Measurements from ENCODE around the gene GTPBP8. TPM values are rescaled to one million over a fixed set of nuclear protein-coding genes. Genes with fewer than 3 reads are reported as not detected.
A peak's percentile ranks its signal among the peaks of the same experiment; 100 is the strongest.

Gene GTPBP8
- total and polyA plus RNA-seq, 4 experiments from 2014 or later: 17.2 to 40.0 (median 31.7) TPM

- Mint-ChIP-seq H3K4me1 (peaks cover 51 to 88% (median 65%) of the 10 kb centered on the region in 4 donors), H3K27ac (peak within 1 kb of the TSS; percentile 88 to 98 (median 93)), H3K36me3 (peaks cover 0 to 8% of the 10 kb centered on the region in 2 donors), H3K9me3 (peaks cover 0 to 4% (median 0%) of the 10 kb centered on the region in 8 donors), H3K4me3 (peak within 1 kb of the TSS; percentile 88 to 98 (median 94)), H3K27me3 (no peaks in the 10 kb centered on the region)
- ChIA-PET CTCF (ENCODE audit: partially characterized antibody) (interaction anchor here (0.8 to 6.7 kb wide), 12 partner anchors 9 to 337 kb away, joined by 3 to 114 read pairs (median 4); partner anchors contain the start of genes CD200R1L and GTPBP8), POLR2A (ENCODE audit: partially characterized antibody) (interaction anchor here (0.8 to 4.5 kb wide), 16 partner anchors 9 to 240 kb away, joined by 3 to 25 read pairs (median 4); partner anchors contain the start of gene GTPBP8)
- peak in 3 of 5 donors; percentile 21 to 39 (median 37) for DNase-seq
- no peaks in the 10 kb centered on the region for H3K36me3 ChIP-seq (ENCODE audit: insufficient read depth, low read length)
- intact Hi-C loops (cut with micrococcal nuclease): loop anchor here (1.0 to 10.0 kb wide), 4 partner anchors 118 to 410 kb away; partner anchors contain the start of genes ATG3 and SLC35A5
- H3K9me3 ChIP-seq (ENCODE audit: control insufficient read depth in 1 of 2, low read length in 2 of 2): no peaks in the 10 kb centered on the region
- H3K27ac ChIP-seq (ENCODE audit: low read depth, low read length): peak within 1 kb of the TSS; percentile 65
- peak within 1 kb of the TSS; percentile 64 to 66 for H3K4me3 ChIP-seq (ENCODE audit: low read length in 2 of 2)
- H3K27me3 ChIP-seq (ENCODE audit: insufficient read depth, low read length): no peaks in the 10 kb centered on the region
- H3K4me1 ChIP-seq (ENCODE audit: insufficient read depth, low read length): peaks cover 61% of the 10 kb centered on the region
Measured at GRCh38 chr3:112974894-112975293, 15.9 kb upstream of the GTPBP8 start, which contains the start of gene CD200R1. Gene CD200R1 (minus strand): TSS chr3:112975103. CDS start chr3:112974857, 246 bp downstream.

- Mint-ChIP-seq H3K27me3 (no peaks in the 10 kb centered on the region), H3K4me1 (peaks cover 43 to 77% (median 55%) of the 10 kb centered on the region in 4 donors), H3K36me3 (peaks cover 0 to 8% of the 10 kb centered on the region in 2 donors), H3K9me3 (peaks cover 0 to 4% (median 0%) of the 10 kb centered on the region in 8 donors), H3K4me3 (peak overlapping the region; percentile 64 to 98 (median 89)), H3K27ac (peak overlapping the region; percentile 88 to 98 (median 93))
- H3K36me3 ChIP-seq (ENCODE audit: insufficient read depth, low read length): no peaks in the 10 kb centered on the region
- POLR2A ChIA-PET (ENCODE audit: partially characterized antibody): interaction anchor here (0.7 to 4.5 kb wide), 12 partner anchors 11 to 302 kb away, joined by 3 to 25 read pairs (median 4); partner anchors contain the start of gene GTPBP8
- CTCF ChIA-PET (ENCODE audit: partially characterized antibody): interaction anchor here (0.7 to 6.7 kb wide), 10 partner anchors 15 to 333 kb away, joined by 3 to 114 read pairs (median 4); partner anchors contain the start of gene GTPBP8
- H3K4me1 ChIP-seq (ENCODE audit: insufficient read depth, low read length): peaks cover 53% of the 10 kb centered on the region
- H3K4me3 ChIP-seq (ENCODE audit: low read length in 2 of 2): peak overlapping the region in 1 of 2 donors; percentile 64
- H3K27me3 ChIP-seq (ENCODE audit: insufficient read depth, low read length): no peaks in the 10 kb centered on the region
- no peak for DNase-seq
- no peaks in the 10 kb centered on the region for H3K9me3 ChIP-seq (ENCODE audit: control insufficient read depth in 1 of 2, low read length in 2 of 2)
- peak overlapping the region; percentile 65 for H3K27ac ChIP-seq (ENCODE audit: low read depth, low read length)
- intact Hi-C loops (cut with micrococcal nuclease): loop anchor here (5.0 to 10.0 kb wide), 2 partner anchors 394 to 411 kb away; partner anchors contain the start of genes ATG3 and SLC35A5
Measured at GRCh38 chr3:112976001-112976400, 14.8 kb upstream of the GTPBP8 start.

GRCh38 chr3:112976953-112977352 is 13.8 kb upstream of the GTPBP8 start:
- peaks cover 47% of the 10 kb centered on the region for H3K4me1 ChIP-seq (ENCODE audit: insufficient read depth, low read length)
- H3K27ac ChIP-seq (ENCODE audit: low read depth, low read length): peak overlapping the region; percentile 65
- H3K36me3 ChIP-seq (ENCODE audit: insufficient read depth, low read length): no peaks in the 10 kb centered on the region
- POLR2A ChIA-PET (ENCODE audit: partially characterized antibody): interaction anchor here (0.9 to 1.2 kb wide), 4 partner anchors 14 to 242 kb away, joined by 3 to 5 read pairs (median 4); partner anchors contain the start of gene GTPBP8
- H3K4me3 ChIP-seq (ENCODE audit: low read length in 2 of 2): no peak overlapping the region
- Mint-ChIP-seq H3K36me3 (peaks cover 0 to 7% of the 10 kb centered on the region in 2 donors), H3K9me3 (peaks cover 0 to 3% (median 0%) of the 10 kb centered on the region in 8 donors), H3K4me3 (peak overlapping the region; percentile 60 to 98 (median 74)), H3K27ac (peak overlapping the region; percentile 88 to 98 (median 93)), H3K27me3 (no peaks in the 10 kb centered on the region), H3K4me1 (peaks cover 38 to 70% (median 49%) of the 10 kb centered on the region in 4 donors)
- CTCF ChIA-PET (ENCODE audit: partially characterized antibody): interaction anchor here (1.0 to 6.7 kb wide), 5 partner anchors 22 to 334 kb away, joined by 4 to 114 read pairs (median 4); no protein-coding TSS in a partner anchor
- no peaks in the 10 kb centered on the region for H3K9me3 ChIP-seq (ENCODE audit: control insufficient read depth in 1 of 2, low read length in 2 of 2)
- no peaks in the 10 kb centered on the region for H3K27me3 ChIP-seq (ENCODE audit: insufficient read depth, low read length)
- DNase-seq: peak in 1 of 5 donors; percentile 10
- intact Hi-C loops (cut with micrococcal nuclease): loop anchor here (5.0 to 10.0 kb wide), 2 partner anchors 395 to 412 kb away; partner anchors contain the start of genes ATG3 and SLC35A5

GRCh38 chr3:112979244-112979832 is 11.4 kb upstream of the GTPBP8 start:
- Histone ChIP-seq H3K4me3 (ENCODE audit: low read length in 2 of 2) (no peak overlapping the region), H3K27me3 (ENCODE audit: insufficient read depth, low read length) (no peaks in the 10 kb centered on the region), H3K9me3 (ENCODE audit: control insufficient read depth in 1 of 2, low read length in 2 of 2) (no peaks in the 10 kb centered on the region), H3K27ac (ENCODE audit: low read depth, low read length) (no peak overlapping the region), H3K4me1 (ENCODE audit: insufficient read depth, low read length) (peaks cover 68% of the 10 kb centered on the region), H3K36me3 (ENCODE audit: insufficient read depth, low read length) (no peaks in the 10 kb centered on the region)
- no peaks in the 10 kb centered on the region for H3K27me3 Mint-ChIP-seq
- H3K36me3 Mint-ChIP-seq: peaks cover 0 to 4% of the 10 kb centered on the region in 2 donors
- peaks cover 0 to under 1% (median 0%) of the 10 kb centered on the region in 8 donors for H3K9me3 Mint-ChIP-seq
- POLR2A ChIA-PET (ENCODE audit: partially characterized antibody): interaction anchor here (1.3 to 6.6 kb wide), 5 partner anchors 12 to 336 kb away, joined by 3 to 35 read pairs (median 8); partner anchors contain the start of gene GTPBP8
- DNase-seq: peak in 4 of 5 donors; percentile 59 to 67 (median 62)
- peaks cover 48 to 73% (median 60%) of the 10 kb centered on the region in 4 donors for H3K4me1 Mint-ChIP-seq
- H3K27ac Mint-ChIP-seq: peak overlapping the region in 6 of 7 donors; percentile 0 to 81 (median 42)
- intact Hi-C loops (cut with micrococcal nuclease): loop anchor here (1.0 to 10.0 kb wide), 6 partner anchors 11 to 415 kb away; partner anchors contain the start of genes ATG3, GTPBP8 and SLC35A5
- CTCF ChIA-PET (ENCODE audit: partially characterized antibody): interaction anchor here (0.8 to 8.7 kb wide), 34 partner anchors 8 to 397 kb away, joined by 3 to 161 read pairs (median 5); partner anchors contain the start of gene GTPBP8
- H3K4me3 Mint-ChIP-seq: peak overlapping the region in 2 of 8 donors; percentile 12 to 39

- peaks cover 52 to 73% (median 64%) of the 10 kb centered on the region in 4 donors for H3K4me1 Mint-ChIP-seq
- CTCF ChIA-PET (ENCODE audit: partially characterized antibody): interaction anchor here (0.9 to 8.7 kb wide), 18 partner anchors 8 to 397 kb away, joined by 3 to 161 read pairs (median 5); no protein-coding TSS in a partner anchor
- no peaks in the 10 kb centered on the region for H3K27me3 Mint-ChIP-seq
- no peaks in the 10 kb centered on the region for H3K9me3 ChIP-seq (ENCODE audit: control insufficient read depth in 1 of 2, low read length in 2 of 2)
- peaks cover 74% of the 10 kb centered on the region for H3K4me1 ChIP-seq (ENCODE audit: insufficient read depth, low read length)
- no peak overlapping the region for H3K27ac ChIP-seq (ENCODE audit: low read depth, low read length)
- no peaks in the 10 kb centered on the region for H3K36me3 ChIP-seq (ENCODE audit: insufficient read depth, low read length)
- POLR2A ChIA-PET (ENCODE audit: partially characterized antibody): interaction anchor here (1.3 to 6.6 kb wide), 3 partner anchors 11 to 244 kb away, joined by 3 to 35 read pairs (median 10); partner anchors contain the start of gene GTPBP8
- H3K36me3 Mint-ChIP-seq: peaks cover 0 to 1% of the 10 kb centered on the region in 2 donors
- H3K27ac Mint-ChIP-seq: peak overlapping the region in 1 of 7 donors; percentile 28
- H3K4me3 ChIP-seq (ENCODE audit: low read length in 2 of 2): no peak overlapping the region
- no peak overlapping the region for H3K4me3 Mint-ChIP-seq
- no peaks in the 10 kb centered on the region for H3K9me3 Mint-ChIP-seq
- no peaks in the 10 kb centered on the region for H3K27me3 ChIP-seq (ENCODE audit: insufficient read depth, low read length)
- no peak for DNase-seq
- intact Hi-C loops (cut with micrococcal nuclease): loop anchor here (5.0 kb wide), 1 partner anchor 37 kb away; a partner anchor contains a TSS
Measured at GRCh38 chr3:112980080-112980479, 10.7 kb upstream of the GTPBP8 start.

GRCh38 chr3:112982710-112983109 is 8.1 kb upstream of the GTPBP8 start:
- no peaks in the 10 kb centered on the region for H3K36me3 Mint-ChIP-seq
- H3K4me1 Mint-ChIP-seq: peaks cover 44 to 70% (median 60%) of the 10 kb centered on the region in 4 donors
- DNase-seq: no peak
- no peaks in the 10 kb centered on the region for H3K9me3 Mint-ChIP-seq
- ChIA-PET CTCF (ENCODE audit: partially characterized antibody) (interaction anchor here (0.7 to 8.7 kb wide), 7 partner anchors 9 to 343 kb away, joined by 3 to 161 read pairs (median 3); no protein-coding TSS in a partner anchor), POLR2A (ENCODE audit: partially characterized antibody) (interaction anchor here (0.8 to 6.6 kb wide), 3 partner anchors 9 to 247 kb away, joined by 3 to 35 read pairs (median 6); partner anchors contain the start of gene GTPBP8)
- Histone ChIP-seq H3K27me3 (ENCODE audit: insufficient read depth, low read length) (no peaks in the 10 kb centered on the region), H3K27ac (ENCODE audit: low read depth, low read length) (no peak overlapping the region), H3K36me3 (ENCODE audit: insufficient read depth, low read length) (no peaks in the 10 kb centered on the region), H3K4me1 (ENCODE audit: insufficient read depth, low read length) (peaks cover 53% of the 10 kb centered on the region), H3K4me3 (ENCODE audit: low read length in 2 of 2) (no peak overlapping the region), H3K9me3 (ENCODE audit: control insufficient read depth in 1 of 2, low read length in 2 of 2) (no peaks in the 10 kb centered on the region)
- intact Hi-C loops (cut with micrococcal nuclease): loop anchor here (1.0 to 5.0 kb wide), 2 partner anchors 9 to 35 kb away; a partner anchor contains a TSS
- H3K4me3 Mint-ChIP-seq: peak overlapping the region; percentile 0 to 74 (median 26)
- no peaks in the 10 kb centered on the region for H3K27me3 Mint-ChIP-seq
- peak overlapping the region; percentile 30 to 95 (median 44) for H3K27ac Mint-ChIP-seq
